ENCODE data around the gene EYA2.

- TF ChIP-seq EZH2 (IDR thresholded peaks at IDR 0.05; ENCODE audit: borderline replicate concordance, low read depth, low read length, poor library complexity, severe bottlenecking): no peak
- no peak for TF ChIP-seq CTCF (conservative IDR thresholded peaks at IDR 0.05; ENCODE audit: low read depth, low read length)
Observed at GRCh38 chr20:46901638-46902037, 7.0 kb downstream of the EYA2 start.

Data from A673 (cell line).